H9 (cell line): Measurements from ENCODE around the gene CADM1. TPM values are rescaled to one million over a fixed set of nuclear protein-coding genes. Genes with fewer than 3 reads are reported as not detected.

Experiments
- DNase-seq: peaks from one replicate; pipeline ENCODE4 v3.0.0-alpha.2; 2017
- H2AFZ ChIP-seq: one replicate; pipeline ENCODE4 v1.6.1; 2013; ENCODE audit warnings: mild to moderate bottlenecking, low read length, control low read depth, moderate library complexity
- H2AK5ac ChIP-seq: 2 replicates; pipeline ENCODE4 v1.6.1; 2013; ENCODE audit warnings: low read length, control low read depth, mixed read lengths; ENCODE audit not compliant: insufficient read length
- H2BK120ac ChIP-seq: one replicate; pipeline ENCODE4 v1.6.1; 2013; ENCODE audit warnings: low read depth, mild to moderate bottlenecking, low read length, control low read depth, inconsistent platforms; ENCODE audit not compliant: poor library complexity, severe bottlenecking
- H2BK12ac ChIP-seq: 2 replicates; pipeline ENCODE4 v1.6.1; 2013; ENCODE audit warnings: low read length, control low read depth, mixed read lengths, low read depth; ENCODE audit not compliant: insufficient read length
- H2BK15ac ChIP-seq: 2 replicates; pipeline ENCODE4 v1.6.1; 2013; ENCODE audit warnings: low read depth, low read length, control low read depth
- H2BK20ac ChIP-seq: one replicate; pipeline ENCODE4 v1.6.1; 2013; ENCODE audit warnings: low read depth, mild to moderate bottlenecking, low read length, control low read depth, inconsistent platforms; ENCODE audit not compliant: poor library complexity, severe bottlenecking
- H2BK5ac ChIP-seq: 2 replicates; pipeline ENCODE4 v1.6.1; 2013; ENCODE audit warnings: low read length, control low read depth, mixed read lengths; ENCODE audit not compliant: insufficient read length
- H3K14ac ChIP-seq: 2 replicates; pipeline ENCODE4 v1.6.1; 2013; ENCODE audit warnings: low read length, control low read depth; ENCODE audit not compliant: insufficient read depth
- H3K18ac ChIP-seq: 2 replicates; pipeline ENCODE4 v1.6.1; 2013; ENCODE audit warnings: low read depth, mild to moderate bottlenecking, mixed read lengths, low read length, control low read depth; ENCODE audit not compliant: insufficient read length
- H3K23ac ChIP-seq: 2 replicates; pipeline ENCODE4 v1.6.1; 2013; ENCODE audit warnings: low read length, control low read depth, mixed read lengths, low read depth; ENCODE audit not compliant: insufficient read length
- H3K23me2 ChIP-seq: 2 replicates; pipeline ENCODE4 v1.6.1; 2013; ENCODE audit warnings: low read depth, mild to moderate bottlenecking, mixed read lengths, low read length, control low read depth; ENCODE audit not compliant: insufficient read length, poor library complexity, severe bottlenecking
- H3K27ac ChIP-seq: 2 replicates; pipeline ENCODE4 v1.5.1; 2013; ENCODE audit warnings: low read length, control low read depth, mixed read lengths, low read depth; ENCODE audit not compliant: insufficient read length
- H3K27me3 ChIP-seq: 2 replicates; pipeline ENCODE4 v1.6.1; 2013; ENCODE audit warnings: low read length, control low read depth, inconsistent platforms; ENCODE audit not compliant: insufficient read depth
- H3K4ac ChIP-seq: 2 replicates; pipeline ENCODE4 v1.6.1; 2013; ENCODE audit warnings: low read depth, mild to moderate bottlenecking, control low read depth, inconsistent platforms, low read length, moderate library complexity
- H3K4me1 ChIP-seq: 2 replicates; pipeline ENCODE4 v1.6.1; 2013; ENCODE audit warnings: low read length, control low read depth, inconsistent platforms; ENCODE audit not compliant: insufficient read depth
- H3K4me2 ChIP-seq: 2 replicates; pipeline ENCODE4 v1.6.1; 2013; ENCODE audit warnings: low read length, control low read depth, mixed read lengths; ENCODE audit not compliant: insufficient read length, insufficient read depth
- H3K56ac ChIP-seq: 2 replicates; pipeline ENCODE4 v1.6.1; 2013; ENCODE audit warnings: low read depth, mild to moderate bottlenecking, mixed read lengths, low read length, control low read depth; ENCODE audit not compliant: insufficient read length
- H3K79me1 ChIP-seq: 2 replicates; pipeline ENCODE4 v1.6.1; 2013; ENCODE audit warnings: low read depth, mild to moderate bottlenecking, moderate library complexity, low read length, control low read depth, inconsistent platforms; ENCODE audit not compliant: insufficient read depth, poor library complexity, severe bottlenecking
- H3K79me2 ChIP-seq: 2 replicates; pipeline ENCODE4 v1.6.1; 2013; ENCODE audit warnings: low read length, control low read depth, inconsistent platforms; ENCODE audit not compliant: insufficient read depth
- H3K9ac ChIP-seq: 2 replicates; pipeline ENCODE4 v1.6.1; 2013; ENCODE audit warnings: low read length, control low read depth, mixed read lengths; ENCODE audit not compliant: insufficient read length; ENCODE audit errors: extremely low read depth
- H3K9me3 ChIP-seq: one replicate; pipeline ENCODE4 v1.6.1; 2013; ENCODE audit warnings: low read depth, low read length, inconsistent platforms; ENCODE audit not compliant: control insufficient read depth
- H3T11ph ChIP-seq: one replicate; pipeline ENCODE4 v1.6.1; 2013; ENCODE audit warnings: mild to moderate bottlenecking, low read length, control low read depth, inconsistent platforms
- H4K20me1 ChIP-seq: one replicate; pipeline ENCODE4 v1.6.1; 2013; ENCODE audit not compliant: control insufficient read depth, insufficient read length, insufficient read depth
- H4K5ac ChIP-seq: 2 replicates; pipeline ENCODE4 v1.6.1; 2013; ENCODE audit warnings: low read depth, mild to moderate bottlenecking, mixed read lengths, low read length, control low read depth; ENCODE audit not compliant: insufficient read length
- H4K8ac ChIP-seq: replicated peaks from 2 replicates; pipeline ENCODE4 v1.6.1; 2013; ENCODE audit warnings: low read length, control low read depth, mixed read lengths, low read depth; ENCODE audit not compliant: insufficient read length
- H4K91ac ChIP-seq: 2 replicates; pipeline ENCODE4 v1.6.1; 2013; ENCODE audit warnings: low read depth, mild to moderate bottlenecking, moderate library complexity, mixed read lengths, low read length, control low read depth; ENCODE audit not compliant: insufficient read length
- H3K27ac Mint-ChIP-seq, 3 experiments: 2 replicates in 2 of 3; 3 replicates in 1 of 3; pipeline ENCODE4 v1.8.0; 2020 to 2021; ENCODE audit warnings: mixed read lengths in 3 of 3, mild to moderate bottlenecking in 1 of 3, moderate library complexity in 1 of 3
- H3K27me3 Mint-ChIP-seq: 2 replicates; pipeline ENCODE4 v1.8.0; 2021; ENCODE audit warnings: low read depth, mild to moderate bottlenecking, moderate library complexity, mixed read lengths
- H3K36me3 Mint-ChIP-seq, 3 experiments: 2 replicates in 2 of 3; 3 replicates in 1 of 3; pipeline ENCODE4 v1.8.0; 2020 to 2021; ENCODE audit warnings: low read depth in 3 of 3, mixed read lengths in 3 of 3; ENCODE audit not compliant: insufficient read depth in 1 of 3
- H3K4me1 Mint-ChIP-seq, 2 experiments: 2 replicates each; pipeline ENCODE4 v1.8.0; 2020; ENCODE audit warnings: mixed read lengths in 2 of 2
- H3K4me3 Mint-ChIP-seq, 2 experiments: 2 replicates in 1 of 2; 3 replicates in 1 of 2; pipeline ENCODE4 v1.8.0; 2020 to 2021; ENCODE audit warnings: mild to moderate bottlenecking in 2 of 2, mixed read lengths in 2 of 2, moderate library complexity in 1 of 2
- H3K9me3 Mint-ChIP-seq, 2 experiments: 2 replicates in 1 of 2; 3 replicates in 1 of 2; pipeline ENCODE4 v1.8.0; 2020; ENCODE audit warnings: mild to moderate bottlenecking in 2 of 2, mixed read lengths in 2 of 2, moderate library complexity in 1 of 2
- WGBS: extraction: QIAGEN DNeasy Blood & Tissue Kit; methylation state at CpG from one replicate; pipeline ENCODE4 v1.1.7; 2013; ENCODE audit warnings: missing lambda C conversion rate, low lambda C conversion rate, mixed read lengths; ENCODE audit not compliant: insufficient read length; ENCODE audit errors: extremely low coverage; 5-methylcytosine and 5-hydroxymethylcytosine counted together
- total RNA-seq: library from RNA; stranded (reverse); gene quantifications from 2 replicates; pipeline ENCODE4 v1.2.1, GENCODE V29; 2021
- TF ChIP-seq, protein P1 (sequence below): fragments of 200-600 bp; sonication (generic); conservative IDR thresholded peaks from 3 replicates; pipeline ENCODE4 v1.8.0; 2021; ENCODE audit warnings: antibody characterized with exemption, mild to moderate bottlenecking

The CADM1 gene
- total RNA-seq, 1 experiment from 2014 or later: 11.9 TPM

- H3K4me2 ChIP-seq: no peak overlapping the region
- no peak overlapping the region for H2BK15ac ChIP-seq
- Mint-ChIP-seq H3K4me3 (no peak overlapping the region), H3K27ac (no peak overlapping the region), H3K36me3 (no peaks in the 10 kb centered on the region), H3K4me1 (peaks cover 26 to 32% of the 10 kb centered on the region in 2 experiments), H3K9me3 (no peaks in the 10 kb centered on the region), H3K27me3 (peaks cover 1% of the 10 kb centered on the region; the same call in 1 of the 2 replicates)
- H3K79me1 ChIP-seq: no peaks in the 10 kb centered on the region
- no peak overlapping the region for H4K8ac ChIP-seq
- TF ChIP-seq, protein P1, sequence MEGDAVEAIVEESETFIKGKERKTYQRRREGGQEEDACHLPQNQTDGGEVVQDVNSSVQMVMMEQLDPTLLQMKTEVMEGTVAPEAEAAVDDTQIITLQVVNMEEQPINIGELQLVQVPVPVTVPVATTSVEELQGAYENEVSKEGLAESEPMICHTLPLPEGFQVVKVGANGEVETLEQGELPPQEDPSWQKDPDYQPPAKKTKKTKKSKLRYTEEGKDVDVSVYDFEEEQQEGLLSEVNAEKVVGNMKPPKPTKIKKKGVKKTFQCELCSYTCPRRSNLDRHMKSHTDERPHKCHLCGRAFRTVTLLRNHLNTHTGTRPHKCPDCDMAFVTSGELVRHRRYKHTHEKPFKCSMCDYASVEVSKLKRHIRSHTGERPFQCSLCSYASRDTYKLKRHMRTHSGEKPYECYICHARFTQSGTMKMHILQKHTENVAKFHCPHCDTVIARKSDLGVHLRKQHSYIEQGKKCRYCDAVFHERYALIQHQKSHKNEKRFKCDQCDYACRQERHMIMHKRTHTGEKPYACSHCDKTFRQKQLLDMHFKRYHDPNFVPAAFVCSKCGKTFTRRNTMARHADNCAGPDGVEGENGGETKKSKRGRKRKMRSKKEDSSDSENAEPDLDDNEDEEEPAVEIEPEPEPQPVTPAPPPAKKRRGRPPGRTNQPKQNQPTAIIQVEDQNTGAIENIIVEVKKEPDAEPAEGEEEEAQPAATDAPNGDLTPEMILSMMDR: no peak
- no peaks in the 10 kb centered on the region for H4K20me1 ChIP-seq
- no peak overlapping the region for H4K91ac ChIP-seq
- H3K27me3 ChIP-seq: no peaks in the 10 kb centered on the region
- no peak overlapping the region for H2BK20ac ChIP-seq
- H3K9ac ChIP-seq: no peak overlapping the region
- H3K23me2 ChIP-seq: no peaks in the 10 kb centered on the region
- no peaks in the 10 kb centered on the region for H3K79me2 ChIP-seq
- no peaks in the 10 kb centered on the region for H3K4me1 ChIP-seq
- H3T11ph ChIP-seq: no peak overlapping the region
- no peak overlapping the region for H3K23ac ChIP-seq
- no peak overlapping the region for H3K27ac ChIP-seq
- H2AFZ ChIP-seq: no peak overlapping the region
- no peak overlapping the region for H2BK120ac ChIP-seq
- H3K4ac ChIP-seq: no peak overlapping the region
- WGBS: no CpG with 5 or more reads among the region's 3 CpGs
- DNase-seq: no peak
- H3K56ac ChIP-seq: no peak overlapping the region
- H2BK5ac ChIP-seq: no peak overlapping the region
- H4K5ac ChIP-seq: no peak overlapping the region
- no peak overlapping the region for H3K14ac ChIP-seq
- H2BK12ac ChIP-seq: no peak overlapping the region
- no peak overlapping the region for H3K18ac ChIP-seq
- H2AK5ac ChIP-seq: no peak overlapping the region
- H3K9me3 ChIP-seq: no peaks in the 10 kb centered on the region
Measured at GRCh38 chr11:115199481-115200069, 304.6 kb downstream of the CADM1 start.
